ENCODE measurements around the gene RPS6KA3. TPM values are rescaled to one million over a fixed set of nuclear protein-coding genes. Genes with fewer than 3 reads are reported as not detected.

RPS6KA3 gene
- total RNA-seq, 1 experiment from 2014 or later = 9.2 TPM

DNA sequence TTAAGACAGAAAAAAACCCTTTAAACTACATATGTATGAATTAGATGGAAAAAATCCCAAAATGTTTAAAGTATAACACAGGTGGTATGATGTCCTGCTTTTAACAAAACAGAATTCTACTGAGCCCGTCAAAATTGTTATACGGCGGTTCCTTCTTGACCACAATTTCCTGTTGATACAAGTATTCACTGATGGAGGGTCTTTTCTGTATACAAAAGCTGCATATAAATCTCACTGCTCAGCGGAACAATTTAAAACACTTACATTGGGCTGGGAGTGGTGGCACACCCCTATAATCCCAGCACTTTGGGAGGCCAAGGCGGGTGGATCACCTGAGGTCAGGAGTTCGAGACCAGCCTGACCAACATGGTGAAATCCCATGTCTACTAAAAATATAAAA lies 62.4 kb downstream of the RPS6KA3 start:
- Histone ChIP-seq H2BK120ac (ENCODE audit: low read depth, low read length, poor library complexity, severe bottlenecking) (no peak overlapping the region), H3K18ac (ENCODE audit: insufficient read length, low read depth, low read length) (no peak overlapping the region), H3K9ac (ENCODE audit: extremely low read depth, insufficient read length, low read length) (no peak overlapping the region), H3K9me3 (ENCODE audit: control insufficient read depth, low read depth, low read length) (peaks cover 18% of the 10 kb centered on the region), H2AFZ (ENCODE audit: low read length) (no peak overlapping the region), H2BK12ac (ENCODE audit: insufficient read length, low read depth, low read length) (no peak overlapping the region), H2BK5ac (ENCODE audit: insufficient read length, low read length) (no peak overlapping the region), H3K23me2 (ENCODE audit: insufficient read length, low read depth, low read length, poor library complexity, severe bottlenecking) (no peaks in the 10 kb centered on the region), H4K8ac (replicated peaks; ENCODE audit: insufficient read length, low read depth, low read length) (no peak overlapping the region), H3K4me1 (ENCODE audit: insufficient read depth, low read length) (no peaks in the 10 kb centered on the region), H4K5ac (ENCODE audit: insufficient read length, low read depth, low read length) (no peak overlapping the region), H3T11ph (ENCODE audit: low read length) (no peak overlapping the region), H3K23ac (ENCODE audit: insufficient read length, low read depth, low read length) (no peak overlapping the region), H3K4me2 (ENCODE audit: insufficient read depth, insufficient read length, low read length) (no peak overlapping the region), H3K14ac (ENCODE audit: insufficient read depth, low read length) (no peak overlapping the region), H3K27me3 (ENCODE audit: insufficient read depth, low read length) (no peaks in the 10 kb centered on the region), H3K79me1 (ENCODE audit: insufficient read depth, low read depth, low read length, poor library complexity, severe bottlenecking) (no peaks in the 10 kb centered on the region), H4K20me1 (ENCODE audit: control insufficient read depth, insufficient read depth, insufficient read length) (no peaks in the 10 kb centered on the region), H2BK15ac (ENCODE audit: low read depth, low read length) (no peak overlapping the region), H2BK20ac (ENCODE audit: low read depth, low read length, poor library complexity, severe bottlenecking) (no peak overlapping the region), H3K27ac (ENCODE audit: insufficient read length, low read depth, low read length) (no peak overlapping the region), H4K91ac (ENCODE audit: insufficient read length, low read depth, low read length) (no peak overlapping the region), H3K4ac (ENCODE audit: low read depth, low read length) (no peak overlapping the region), H3K56ac (ENCODE audit: insufficient read length, low read depth, low read length) (no peak overlapping the region), H2AK5ac (ENCODE audit: insufficient read length, low read length) (no peak overlapping the region), H3K79me2 (ENCODE audit: insufficient read depth, low read length) (no peaks in the 10 kb centered on the region)
- TF ChIP-seq, protein P1, sequence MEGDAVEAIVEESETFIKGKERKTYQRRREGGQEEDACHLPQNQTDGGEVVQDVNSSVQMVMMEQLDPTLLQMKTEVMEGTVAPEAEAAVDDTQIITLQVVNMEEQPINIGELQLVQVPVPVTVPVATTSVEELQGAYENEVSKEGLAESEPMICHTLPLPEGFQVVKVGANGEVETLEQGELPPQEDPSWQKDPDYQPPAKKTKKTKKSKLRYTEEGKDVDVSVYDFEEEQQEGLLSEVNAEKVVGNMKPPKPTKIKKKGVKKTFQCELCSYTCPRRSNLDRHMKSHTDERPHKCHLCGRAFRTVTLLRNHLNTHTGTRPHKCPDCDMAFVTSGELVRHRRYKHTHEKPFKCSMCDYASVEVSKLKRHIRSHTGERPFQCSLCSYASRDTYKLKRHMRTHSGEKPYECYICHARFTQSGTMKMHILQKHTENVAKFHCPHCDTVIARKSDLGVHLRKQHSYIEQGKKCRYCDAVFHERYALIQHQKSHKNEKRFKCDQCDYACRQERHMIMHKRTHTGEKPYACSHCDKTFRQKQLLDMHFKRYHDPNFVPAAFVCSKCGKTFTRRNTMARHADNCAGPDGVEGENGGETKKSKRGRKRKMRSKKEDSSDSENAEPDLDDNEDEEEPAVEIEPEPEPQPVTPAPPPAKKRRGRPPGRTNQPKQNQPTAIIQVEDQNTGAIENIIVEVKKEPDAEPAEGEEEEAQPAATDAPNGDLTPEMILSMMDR (conservative IDR thresholded peaks at IDR 0.05) = no peak
- DNase-seq = no peak
- Mint-ChIP-seq H3K36me3 (ENCODE audit: insufficient read depth in 1 of 3, low read depth in 3 of 3) (peaks cover 6 to 30% (median 12%) of the 10 kb centered on the region in 3 experiments), H3K9me3 (peaks cover 50 to 57% of the 10 kb centered on the region in 2 experiments), H3K27ac (no peak overlapping the region), H3K27me3 (ENCODE audit: low read depth) (no peaks in the 10 kb centered on the region), H3K4me3 (no peak overlapping the region), H3K4me1 (no peaks in the 10 kb centered on the region)
- no CpG with 5 or more reads among the region's 6 CpGs for WGBS (ENCODE audit: extremely low coverage, insufficient read length, low lambda C conversion rate)
